Peyer's patch (tissue), 4 donors: Measurements from ENCODE around the gene ADAMTS7. TPM values are rescaled to one million over a fixed set of nuclear protein-coding genes. Genes with fewer than 3 reads are reported as not detected.
"Not testable (repeated sequence)": the region's sequence is repeated elsewhere in the genome, so short reads cannot be mapped to it uniquely, and the experiment has no call there.

Source experiments
- DNase-seq, 3 donors: peaks; one replicate each; pipeline ENCODE4 v3.0.0-alpha.2; 2017 to 2019
- H3K27ac ChIP-seq, 4 donors: fragments of 200-600 bp; sonication (generic); one replicate each; pipeline ENCODE4 v1.5.1; 2016 to 2019
- H3K27me3 ChIP-seq, 2 donors: fragments of 200-600 bp; sonication (generic); one replicate each; pipeline ENCODE4 v1.5.1; 2019
- H3K36me3 ChIP-seq, 3 donors: fragments of 200-600 bp; sonication (generic); one replicate each; pipeline ENCODE4 v1.5.1; 2016 to 2019
- H3K4me1 ChIP-seq, 4 donors: fragments of 200-600 bp; sonication (generic); one replicate each; pipeline ENCODE4 v1.5.1; 2016 to 2019
- H3K4me3 ChIP-seq, 4 donors: fragments of 200-600 bp; sonication (generic); 1 replicate in 3 of 4; 2 replicates in 1 of 4; pipeline ENCODE4 v1.5.1; 2016 to 2019; ENCODE audit warnings: mild to moderate bottlenecking in 1 of 4
- H3K9me3 ChIP-seq, 4 donors: fragments of 200-600 bp; sonication (generic); one replicate each; pipeline ENCODE4 v1.5.1; 2016 to 2019; ENCODE audit warnings: mild to moderate bottlenecking in 1 of 4
- CTCF ChIP-seq, 6 experiments: fragments of 450-650 bp in 4 of 6; fragments of 200-600 bp in 2 of 6; sonication (generic) in 1 of 6; IDR thresholded peaks; one replicate each; pipeline ENCODE4 v1.5.1; 2017 to 2019; ENCODE audit warnings: antibody characterized with exemption in 6 of 6, mild to moderate bottlenecking in 3 of 6, moderate library complexity in 1 of 6
- POLR2A ChIP-seq, 2 donors: fragments of 450-650 bp; IDR thresholded peaks; one replicate each; pipeline ENCODE4 v1.5.1; 2017; ENCODE audit warnings: antibody characterized with exemption in 2 of 2, mild to moderate bottlenecking in 2 of 2, moderate library complexity in 2 of 2
- total RNA-seq, 4 donors: library from RNA; depleted of rRNA; stranded (reverse); fragments of >200 nt; gene quantifications; one replicate each; pipeline ENCODE4 v1.1.0, GENCODE V29; 2016

The ADAMTS7 gene
- total RNA-seq, 4 donors from 2014 or later, result 0.18 to 24.8 (median 2.0) TPM

- Histone ChIP-seq H3K4me1 (no peaks in the 10 kb centered on the region), H3K4me3 (no peak overlapping the region), H3K27me3 (no peaks in the 10 kb centered on the region), H3K36me3 (no peaks in the 10 kb centered on the region), H3K9me3 (no peaks in the 10 kb centered on the region), H3K27ac (no peak overlapping the region)
- no peak for DNase-seq
- TF ChIP-seq POLR2A (IDR thresholded peaks at IDR 0.05), result no peak
- no peak for TF ChIP-seq CTCF (IDR thresholded peaks at IDR 0.05)
Observed at GRCh38 chr15:78740904-78741274, 70.4 kb downstream of the ADAMTS7 start.

- Histone ChIP-seq H3K4me3 (no peak overlapping the region), H3K36me3 (no peaks in the 10 kb centered on the region), H3K4me1 (no peaks in the 10 kb centered on the region), H3K9me3 (no peaks in the 10 kb centered on the region), H3K27me3 (no peaks in the 10 kb centered on the region), H3K27ac (no peak overlapping the region)
- DNase-seq, result peak; percentile 54 to 87 (median 81)
- peak in 4 of 6 experiments; percentile 5 to 33 (median 20) for TF ChIP-seq CTCF (IDR thresholded peaks at IDR 0.05)
- no peak for TF ChIP-seq POLR2A (IDR thresholded peaks at IDR 0.05)
Observed at GRCh38 chr15:78739996-78740903, 71.0 kb downstream of the ADAMTS7 start.

- TF ChIP-seq POLR2A (IDR thresholded peaks at IDR 0.05) (no peak), CTCF (IDR thresholded peaks at IDR 0.05) (no peak)
Observed at GRCh38 chr15:78739206-78739605, 72.1 kb downstream of the ADAMTS7 start.

GRCh38 chr15:78737931-78738558 is 73.2 kb downstream of the ADAMTS7 start:
- peak in 1 of 3 donors; percentile 41 for DNase-seq
- not testable (repeated sequence) for H3K4me3 ChIP-seq, H3K27me3 ChIP-seq, H3K27ac ChIP-seq, H3K36me3 ChIP-seq, H3K9me3 ChIP-seq, H3K4me1 ChIP-seq
- peak in 3 of 6 experiments; percentile 39 to 46 (median 42) for TF ChIP-seq CTCF (IDR thresholded peaks at IDR 0.05)

More at GRCh38 chr15:78739206-78739605, 72.1 kb downstream of the ADAMTS7 start:
- Histone ChIP-seq H3K4me1 (no peaks in the 10 kb centered on the region), H3K36me3 (no peaks in the 10 kb centered on the region), H3K27me3 (no peaks in the 10 kb centered on the region), H3K4me3 (no peak overlapping the region), H3K27ac (no peak overlapping the region), H3K9me3 (no peaks in the 10 kb centered on the region)
- no peak for DNase-seq

GRCh38 chr15:78737187-78737820 is 74.0 kb downstream of the ADAMTS7 start:
- Histone ChIP-seq H3K9me3 (no peaks in the 10 kb centered on the region), H3K27me3 (no peaks in the 10 kb centered on the region), H3K36me3 (no peaks in the 10 kb centered on the region), H3K4me1 (no peaks in the 10 kb centered on the region), H3K27ac (no peak overlapping the region), H3K4me3 (no peak overlapping the region)
- DNase-seq, result no peak
- TF ChIP-seq POLR2A (IDR thresholded peaks at IDR 0.05), result no peak
- TF ChIP-seq CTCF (IDR thresholded peaks at IDR 0.05), result no peak

GRCh38 chr15:78736286-78736685 is 75.0 kb downstream of the ADAMTS7 start:
- not testable (repeated sequence) for H3K27ac ChIP-seq

More at GRCh38 chr15:78736286-78736685, 75.0 kb downstream of the ADAMTS7 start:
- H3K4me1 ChIP-seq, H3K4me3 ChIP-seq, H3K9me3 ChIP-seq, H3K27me3 ChIP-seq, DNase-seq, H3K36me3 ChIP-seq: not testable (repeated sequence)
